ENCODE results near the gene SEC14L2. TPM values are rescaled to one million over a fixed set of nuclear protein-coding genes. Genes with fewer than 3 reads are reported as not detected.
"Not testable (repeated sequence)": the region's sequence is repeated elsewhere in the genome, so short reads cannot be mapped to it uniquely, and the experiment has no call there.

SEC14L2 gene
- total RNA-seq, 1 experiment from 2014 or later: 16.2 TPM

- H3K9me3 ChIP-seq (replicated peaks); H3K4me3 ChIP-seq; H3K27ac ChIP-seq; H3K36me3 ChIP-seq; H3K27me3 ChIP-seq (replicated peaks); H3K4me1 ChIP-seq (replicated peaks); DNase-seq (ENCODE audit: low read depth in 1 of 2, low spot score in 2 of 2): not testable (repeated sequence)
These were observed 54.7 kb downstream of the SEC14L2 start for GRCh38 chr22:30451488-30451887.

GRCh38 chr22:30452861-30453260 is 56.0 kb downstream of the SEC14L2 start:
- no peaks in the 10 kb centered on the region for H3K4me1 ChIP-seq (replicated peaks)
- peaks cover 9% of the 10 kb centered on the region; the same call in 1 of the 2 replicates for H3K27me3 ChIP-seq (replicated peaks)
- H3K36me3 ChIP-seq: no peaks in the 10 kb centered on the region
- no peaks in the 10 kb centered on the region for H3K9me3 ChIP-seq (replicated peaks)
- no peak overlapping the region for H3K27ac ChIP-seq
- DNase-seq (ENCODE audit: low read depth in 1 of 2, low spot score in 2 of 2): no peak
- no peak overlapping the region for H3K4me3 ChIP-seq

GRCh38 chr22:30453731-30454510 is 57.1 kb downstream of the SEC14L2 start:
- no peaks in the 10 kb centered on the region for H3K4me1 ChIP-seq (replicated peaks)
- H3K4me3 ChIP-seq: no peak overlapping the region
- H3K9me3 ChIP-seq (replicated peaks): no peaks in the 10 kb centered on the region
- no peak for DNase-seq (ENCODE audit: low read depth in 1 of 2, low spot score in 2 of 2)
- no peaks in the 10 kb centered on the region for H3K36me3 ChIP-seq
- no peak overlapping the region for H3K27ac ChIP-seq
- peaks cover 9% of the 10 kb centered on the region; the same call in 1 of the 2 replicates for H3K27me3 ChIP-seq (replicated peaks)

- H3K4me1 ChIP-seq (replicated peaks): no peaks in the 10 kb centered on the region
- peaks cover 9% of the 10 kb centered on the region; the same call in 1 of the 2 replicates for H3K27me3 ChIP-seq (replicated peaks)
- no peak overlapping the region for H3K27ac ChIP-seq
- no peaks in the 10 kb centered on the region for H3K36me3 ChIP-seq
- no peak for DNase-seq (ENCODE audit: low read depth in 1 of 2, low spot score in 2 of 2)
- no peaks in the 10 kb centered on the region for H3K9me3 ChIP-seq (replicated peaks)
- no peak overlapping the region for H3K4me3 ChIP-seq
These were observed 58.4 kb downstream of the SEC14L2 start for GRCh38 chr22:30455075-30455840.

- Histone ChIP-seq H3K4me1 (replicated peaks) (no peaks in the 10 kb centered on the region), H3K9me3 (replicated peaks) (no peaks in the 10 kb centered on the region), H3K36me3 (no peaks in the 10 kb centered on the region), H3K4me3 (no peak overlapping the region), H3K27me3 (replicated peaks) (peaks cover 2% of the 10 kb centered on the region; the same call in 1 of the 2 replicates), H3K27ac (no peak overlapping the region)
- no peak for DNase-seq (ENCODE audit: low read depth in 1 of 2, low spot score in 2 of 2)
These were observed 61.2 kb downstream of the SEC14L2 start for GRCh38 chr22:30457981-30458380.

- H3K27ac ChIP-seq: no peak overlapping the region
- H3K9me3 ChIP-seq (replicated peaks): no peaks in the 10 kb centered on the region
- no peak overlapping the region for H3K4me3 ChIP-seq
- no peaks in the 10 kb centered on the region for H3K27me3 ChIP-seq (replicated peaks)
- no peaks in the 10 kb centered on the region for H3K36me3 ChIP-seq
- no peak for DNase-seq (ENCODE audit: low read depth in 1 of 2, low spot score in 2 of 2)
- no peaks in the 10 kb centered on the region for H3K4me1 ChIP-seq (replicated peaks)
These were observed 62.6 kb downstream of the SEC14L2 start for GRCh38 chr22:30459181-30460052.

GRCh38 chr22:30460147-30460546 is 63.3 kb downstream of the SEC14L2 start:
- Histone ChIP-seq H3K27me3 (replicated peaks) (no peaks in the 10 kb centered on the region; the same call in 1 of the 2 replicates), H3K27ac (no peak overlapping the region), H3K9me3 (replicated peaks) (no peaks in the 10 kb centered on the region; the same call in 1 of the 2 replicates), H3K4me1 (replicated peaks) (no peaks in the 10 kb centered on the region), H3K36me3 (no peaks in the 10 kb centered on the region), H3K4me3 (no peak overlapping the region)
- DNase-seq (ENCODE audit: low read depth in 1 of 2, low spot score in 2 of 2): no peak

DNA sequence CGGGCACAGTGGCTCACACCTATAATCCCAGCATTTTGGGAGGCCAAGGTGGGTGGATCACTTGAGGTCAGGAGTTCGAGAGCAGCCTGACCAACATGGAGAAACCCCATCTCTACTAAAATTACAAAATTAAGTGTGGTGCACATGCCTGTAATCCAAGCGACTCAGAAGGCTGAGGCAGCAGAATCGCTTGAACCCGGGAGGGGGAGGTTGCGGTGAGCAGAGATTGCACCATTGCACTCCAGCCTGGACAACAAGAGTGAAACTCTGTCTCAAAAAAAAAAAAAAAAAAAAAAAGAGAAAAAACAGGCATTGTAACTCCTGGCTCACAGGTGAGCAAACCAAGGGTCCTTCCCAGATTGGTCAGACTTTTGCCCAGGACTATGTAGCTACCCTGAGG is 63.7 kb downstream of the SEC14L2 start:
- not testable (repeated sequence) for H3K36me3 ChIP-seq; H3K27me3 ChIP-seq (replicated peaks); H3K4me3 ChIP-seq; H3K4me1 ChIP-seq (replicated peaks); H3K27ac ChIP-seq; DNase-seq (ENCODE audit: low read depth in 1 of 2, low spot score in 2 of 2); H3K9me3 ChIP-seq (replicated peaks)

- no peak overlapping the region for H3K27ac ChIP-seq
- H3K4me3 ChIP-seq: no peak overlapping the region
- peaks cover 7% of the 10 kb centered on the region; the same call in 1 of the 2 replicates for H3K27me3 ChIP-seq (replicated peaks)
- H3K36me3 ChIP-seq: no peaks in the 10 kb centered on the region
- H3K4me1 ChIP-seq (replicated peaks): no peaks in the 10 kb centered on the region
- no peak for DNase-seq (ENCODE audit: low read depth in 1 of 2, low spot score in 2 of 2)
- H3K9me3 ChIP-seq (replicated peaks): no peaks in the 10 kb centered on the region; the same call in 1 of the 2 replicates
These were observed 72.3 kb downstream of the SEC14L2 start for GRCh38 chr22:30469165-30469564.

- H3K36me3 ChIP-seq: no peaks in the 10 kb centered on the region
- DNase-seq (ENCODE audit: low read depth in 1 of 2, low spot score in 2 of 2): no peak
- peaks cover 13% of the 10 kb centered on the region; the same call in 1 of the 2 replicates for H3K27me3 ChIP-seq (replicated peaks)
- H3K27ac ChIP-seq: no peak overlapping the region
- H3K4me1 ChIP-seq (replicated peaks): no peaks in the 10 kb centered on the region
- H3K9me3 ChIP-seq (replicated peaks): no peaks in the 10 kb centered on the region
- H3K4me3 ChIP-seq: no peak overlapping the region
These were observed 73.8 kb downstream of the SEC14L2 start for GRCh38 chr22:30470655-30471054.

GRCh38 chr22:30471616-30472318 is 74.9 kb downstream of the SEC14L2 start, which contains the start of gene SEC14L3:
Gene SEC14L3 (minus strand): TSS chr22:30472017. CDS start chr22:30471958, 59 bp downstream.
- Histone ChIP-seq H3K4me1 (replicated peaks) (no peaks in the 10 kb centered on the region), H3K9me3 (replicated peaks) (no peaks in the 10 kb centered on the region), H3K4me3 (no peak within 1 kb of the TSS), H3K36me3 (no peaks in the 10 kb centered on the region), H3K27ac (no peak within 1 kb of the TSS), H3K27me3 (replicated peaks) (peaks cover 16% of the 10 kb centered on the region)
- DNase-seq (ENCODE audit: low read depth in 1 of 2, low spot score in 2 of 2): no peak

GRCh38 chr22:30472994-30473720 is 76.3 kb downstream of the SEC14L2 start:
- Histone ChIP-seq H3K36me3 (no peaks in the 10 kb centered on the region), H3K4me1 (replicated peaks) (no peaks in the 10 kb centered on the region), H3K4me3 (no peak overlapping the region), H3K27me3 (replicated peaks) (peaks cover 29% of the 10 kb centered on the region), H3K27ac (no peak overlapping the region), H3K9me3 (replicated peaks) (no peaks in the 10 kb centered on the region)
- no peak for DNase-seq (ENCODE audit: low read depth in 1 of 2, low spot score in 2 of 2)
